H9 (cell line): ENCODE measurements around the gene CLDN2. TPM values are rescaled to one million over a fixed set of nuclear protein-coding genes. Genes with fewer than 3 reads are reported as not detected.
A peak's percentile ranks its signal among the peaks of the same experiment; 100 is the strongest.

Experiments
- DNase-seq: peaks from one replicate; pipeline ENCODE4 v3.0.0-alpha.2; 2017
- H2AFZ ChIP-seq: one replicate; pipeline ENCODE4 v1.6.1; 2013; ENCODE audit warnings: mild to moderate bottlenecking, low read length, control low read depth, moderate library complexity
- H2AK5ac ChIP-seq: 2 replicates; pipeline ENCODE4 v1.6.1; 2013; ENCODE audit warnings: low read length, control low read depth, mixed read lengths; ENCODE audit not compliant: insufficient read length
- H2BK120ac ChIP-seq: one replicate; pipeline ENCODE4 v1.6.1; 2013; ENCODE audit warnings: low read depth, mild to moderate bottlenecking, low read length, control low read depth, inconsistent platforms; ENCODE audit not compliant: poor library complexity, severe bottlenecking
- H2BK12ac ChIP-seq: 2 replicates; pipeline ENCODE4 v1.6.1; 2013; ENCODE audit warnings: low read length, control low read depth, mixed read lengths, low read depth; ENCODE audit not compliant: insufficient read length
- H2BK15ac ChIP-seq: 2 replicates; pipeline ENCODE4 v1.6.1; 2013; ENCODE audit warnings: low read depth, low read length, control low read depth
- H2BK20ac ChIP-seq: one replicate; pipeline ENCODE4 v1.6.1; 2013; ENCODE audit warnings: low read depth, mild to moderate bottlenecking, low read length, control low read depth, inconsistent platforms; ENCODE audit not compliant: poor library complexity, severe bottlenecking
- H2BK5ac ChIP-seq: 2 replicates; pipeline ENCODE4 v1.6.1; 2013; ENCODE audit warnings: low read length, control low read depth, mixed read lengths; ENCODE audit not compliant: insufficient read length
- H3K14ac ChIP-seq: 2 replicates; pipeline ENCODE4 v1.6.1; 2013; ENCODE audit warnings: low read length, control low read depth; ENCODE audit not compliant: insufficient read depth
- H3K18ac ChIP-seq: 2 replicates; pipeline ENCODE4 v1.6.1; 2013; ENCODE audit warnings: low read depth, mild to moderate bottlenecking, mixed read lengths, low read length, control low read depth; ENCODE audit not compliant: insufficient read length
- H3K23ac ChIP-seq: 2 replicates; pipeline ENCODE4 v1.6.1; 2013; ENCODE audit warnings: low read length, control low read depth, mixed read lengths, low read depth; ENCODE audit not compliant: insufficient read length
- H3K23me2 ChIP-seq: 2 replicates; pipeline ENCODE4 v1.6.1; 2013; ENCODE audit warnings: low read depth, mild to moderate bottlenecking, mixed read lengths, low read length, control low read depth; ENCODE audit not compliant: insufficient read length, poor library complexity, severe bottlenecking
- H3K27ac ChIP-seq: 2 replicates; pipeline ENCODE4 v1.5.1; 2013; ENCODE audit warnings: low read length, control low read depth, mixed read lengths, low read depth; ENCODE audit not compliant: insufficient read length
- H3K27me3 ChIP-seq: 2 replicates; pipeline ENCODE4 v1.6.1; 2013; ENCODE audit warnings: low read length, control low read depth, inconsistent platforms; ENCODE audit not compliant: insufficient read depth
- H3K4ac ChIP-seq: 2 replicates; pipeline ENCODE4 v1.6.1; 2013; ENCODE audit warnings: low read depth, mild to moderate bottlenecking, control low read depth, inconsistent platforms, low read length, moderate library complexity
- H3K4me1 ChIP-seq: 2 replicates; pipeline ENCODE4 v1.6.1; 2013; ENCODE audit warnings: low read length, control low read depth, inconsistent platforms; ENCODE audit not compliant: insufficient read depth
- H3K4me2 ChIP-seq: 2 replicates; pipeline ENCODE4 v1.6.1; 2013; ENCODE audit warnings: low read length, control low read depth, mixed read lengths; ENCODE audit not compliant: insufficient read length, insufficient read depth
- H3K56ac ChIP-seq: 2 replicates; pipeline ENCODE4 v1.6.1; 2013; ENCODE audit warnings: low read depth, mild to moderate bottlenecking, mixed read lengths, low read length, control low read depth; ENCODE audit not compliant: insufficient read length
- H3K79me1 ChIP-seq: 2 replicates; pipeline ENCODE4 v1.6.1; 2013; ENCODE audit warnings: low read depth, mild to moderate bottlenecking, moderate library complexity, low read length, control low read depth, inconsistent platforms; ENCODE audit not compliant: insufficient read depth, poor library complexity, severe bottlenecking
- H3K79me2 ChIP-seq: 2 replicates; pipeline ENCODE4 v1.6.1; 2013; ENCODE audit warnings: low read length, control low read depth, inconsistent platforms; ENCODE audit not compliant: insufficient read depth
- H3K9ac ChIP-seq: 2 replicates; pipeline ENCODE4 v1.6.1; 2013; ENCODE audit warnings: low read length, control low read depth, mixed read lengths; ENCODE audit not compliant: insufficient read length; ENCODE audit errors: extremely low read depth
- H3K9me3 ChIP-seq: one replicate; pipeline ENCODE4 v1.6.1; 2013; ENCODE audit warnings: low read depth, low read length, inconsistent platforms; ENCODE audit not compliant: control insufficient read depth
- H3T11ph ChIP-seq: one replicate; pipeline ENCODE4 v1.6.1; 2013; ENCODE audit warnings: mild to moderate bottlenecking, low read length, control low read depth, inconsistent platforms
- H4K20me1 ChIP-seq: one replicate; pipeline ENCODE4 v1.6.1; 2013; ENCODE audit not compliant: control insufficient read depth, insufficient read length, insufficient read depth
- H4K5ac ChIP-seq: 2 replicates; pipeline ENCODE4 v1.6.1; 2013; ENCODE audit warnings: low read depth, mild to moderate bottlenecking, mixed read lengths, low read length, control low read depth; ENCODE audit not compliant: insufficient read length
- H4K8ac ChIP-seq: replicated peaks from 2 replicates; pipeline ENCODE4 v1.6.1; 2013; ENCODE audit warnings: low read length, control low read depth, mixed read lengths, low read depth; ENCODE audit not compliant: insufficient read length
- H4K91ac ChIP-seq: 2 replicates; pipeline ENCODE4 v1.6.1; 2013; ENCODE audit warnings: low read depth, mild to moderate bottlenecking, moderate library complexity, mixed read lengths, low read length, control low read depth; ENCODE audit not compliant: insufficient read length
- H3K27ac Mint-ChIP-seq, 3 experiments: 2 replicates in 2 of 3; 3 replicates in 1 of 3; pipeline ENCODE4 v1.8.0; 2020 to 2021; ENCODE audit warnings: mixed read lengths in 3 of 3, mild to moderate bottlenecking in 1 of 3, moderate library complexity in 1 of 3
- H3K27me3 Mint-ChIP-seq: 2 replicates; pipeline ENCODE4 v1.8.0; 2021; ENCODE audit warnings: low read depth, mild to moderate bottlenecking, moderate library complexity, mixed read lengths
- H3K36me3 Mint-ChIP-seq, 3 experiments: 2 replicates in 2 of 3; 3 replicates in 1 of 3; pipeline ENCODE4 v1.8.0; 2020 to 2021; ENCODE audit warnings: low read depth in 3 of 3, mixed read lengths in 3 of 3; ENCODE audit not compliant: insufficient read depth in 1 of 3
- H3K4me1 Mint-ChIP-seq, 2 experiments: 2 replicates each; pipeline ENCODE4 v1.8.0; 2020; ENCODE audit warnings: mixed read lengths in 2 of 2
- H3K4me3 Mint-ChIP-seq, 2 experiments: 2 replicates in 1 of 2; 3 replicates in 1 of 2; pipeline ENCODE4 v1.8.0; 2020 to 2021; ENCODE audit warnings: mild to moderate bottlenecking in 2 of 2, mixed read lengths in 2 of 2, moderate library complexity in 1 of 2
- H3K9me3 Mint-ChIP-seq, 2 experiments: 2 replicates in 1 of 2; 3 replicates in 1 of 2; pipeline ENCODE4 v1.8.0; 2020; ENCODE audit warnings: mild to moderate bottlenecking in 2 of 2, mixed read lengths in 2 of 2, moderate library complexity in 1 of 2
- WGBS: extraction: QIAGEN DNeasy Blood & Tissue Kit; methylation state at CpG from one replicate; pipeline ENCODE4 v1.1.7; 2013; ENCODE audit warnings: missing lambda C conversion rate, low lambda C conversion rate, mixed read lengths; ENCODE audit not compliant: insufficient read length; ENCODE audit errors: extremely low coverage; 5-methylcytosine and 5-hydroxymethylcytosine counted together
- total RNA-seq: library from RNA; stranded (reverse); gene quantifications from 2 replicates; pipeline ENCODE4 v1.2.1, GENCODE V29; 2021
- TF ChIP-seq, protein P1 (sequence below): fragments of 200-600 bp; sonication (generic); conservative IDR thresholded peaks from 3 replicates; pipeline ENCODE4 v1.8.0; 2021; ENCODE audit warnings: antibody characterized with exemption, mild to moderate bottlenecking

CLDN2 gene
- total RNA-seq, 1 experiment from 2014 or later, result not detected

DNA sequence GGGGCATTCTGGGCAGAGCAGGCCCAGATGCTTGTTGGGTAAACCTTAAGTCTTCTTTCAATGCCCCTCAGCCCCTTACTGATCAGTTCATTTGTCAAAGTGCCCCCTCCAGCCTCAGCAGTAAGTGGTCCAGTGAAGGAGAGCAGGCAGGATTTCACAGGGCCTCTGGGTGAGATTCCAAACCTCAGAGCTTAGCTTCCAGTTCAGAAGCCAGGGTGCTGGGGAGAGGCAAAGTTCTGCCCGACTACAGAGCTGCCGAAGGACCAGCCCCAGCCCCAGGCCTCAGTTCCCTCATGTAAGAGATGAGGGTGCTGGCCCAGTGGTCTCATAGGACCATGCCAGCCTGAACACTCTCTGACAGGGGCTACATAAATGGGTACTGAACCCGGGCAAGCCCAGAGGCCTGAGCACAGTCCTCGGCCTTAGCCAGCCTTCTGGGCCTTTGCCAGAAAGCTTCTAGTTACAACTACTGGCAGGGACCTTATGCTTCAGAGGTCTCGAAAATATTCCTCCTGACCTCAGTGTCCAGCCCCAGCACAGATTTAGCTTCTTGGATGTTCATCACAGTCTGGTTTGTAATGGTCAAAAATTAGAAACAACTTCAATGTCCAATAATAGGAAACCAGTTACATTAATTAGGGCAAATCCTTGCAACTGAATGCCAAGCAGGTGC lies 16.2 kb upstream of the CLDN2 start:
- Histone ChIP-seq H4K20me1 (no peaks in the 10 kb centered on the region), H2AFZ (no peak overlapping the region), H2AK5ac (no peak overlapping the region), H3K27me3 (no peaks in the 10 kb centered on the region), H2BK120ac (no peak overlapping the region), H3K23ac (no peak overlapping the region), H2BK15ac (no peak overlapping the region), H3K27ac (no peak overlapping the region), H3K14ac (no peak overlapping the region), H2BK5ac (no peak overlapping the region), H3K23me2 (no peaks in the 10 kb centered on the region), H3K18ac (no peak overlapping the region), H3K4me2 (no peak overlapping the region), H3K4ac (no peak overlapping the region), H3K9me3 (no peaks in the 10 kb centered on the region), H4K8ac (no peak overlapping the region), H3K79me1 (no peaks in the 10 kb centered on the region), H3K9ac (no peak overlapping the region), H4K5ac (no peak overlapping the region), H3T11ph (no peak overlapping the region), H3K79me2 (no peaks in the 10 kb centered on the region), H3K4me1 (no peaks in the 10 kb centered on the region), H2BK20ac (no peak overlapping the region), H4K91ac (no peak overlapping the region), H2BK12ac (no peak overlapping the region), H3K56ac (no peak overlapping the region)
- TF ChIP-seq, protein P1, sequence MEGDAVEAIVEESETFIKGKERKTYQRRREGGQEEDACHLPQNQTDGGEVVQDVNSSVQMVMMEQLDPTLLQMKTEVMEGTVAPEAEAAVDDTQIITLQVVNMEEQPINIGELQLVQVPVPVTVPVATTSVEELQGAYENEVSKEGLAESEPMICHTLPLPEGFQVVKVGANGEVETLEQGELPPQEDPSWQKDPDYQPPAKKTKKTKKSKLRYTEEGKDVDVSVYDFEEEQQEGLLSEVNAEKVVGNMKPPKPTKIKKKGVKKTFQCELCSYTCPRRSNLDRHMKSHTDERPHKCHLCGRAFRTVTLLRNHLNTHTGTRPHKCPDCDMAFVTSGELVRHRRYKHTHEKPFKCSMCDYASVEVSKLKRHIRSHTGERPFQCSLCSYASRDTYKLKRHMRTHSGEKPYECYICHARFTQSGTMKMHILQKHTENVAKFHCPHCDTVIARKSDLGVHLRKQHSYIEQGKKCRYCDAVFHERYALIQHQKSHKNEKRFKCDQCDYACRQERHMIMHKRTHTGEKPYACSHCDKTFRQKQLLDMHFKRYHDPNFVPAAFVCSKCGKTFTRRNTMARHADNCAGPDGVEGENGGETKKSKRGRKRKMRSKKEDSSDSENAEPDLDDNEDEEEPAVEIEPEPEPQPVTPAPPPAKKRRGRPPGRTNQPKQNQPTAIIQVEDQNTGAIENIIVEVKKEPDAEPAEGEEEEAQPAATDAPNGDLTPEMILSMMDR, result no peak
- no peak for DNase-seq
- Mint-ChIP-seq H3K27me3 (no peaks in the 10 kb centered on the region; the same call in 1 of the 2 replicates), H3K9me3 (peaks cover 0 to 59% of the 10 kb centered on the region in 2 experiments; a peak in 2 of 5 replicates), H3K27ac (0 out of 7 replicates have a peak overlapping the region, but pooled peaks of 1 of the 3 experiments have one; percentile 11), H3K4me3 (no peak overlapping the region), H3K4me1 (peaks cover 5% of the 10 kb centered on the region in 2 experiments), H3K36me3 (peaks cover 0 to 4% (median 0%) of the 10 kb centered on the region in 3 experiments; a peak in 2 of 7 replicates)
- WGBS, result no CpG with 5 or more reads among the region's 5 CpGs
